NCI-H524 (cell line): ENCODE data around the gene TRAF4.
A peak's percentile ranks its signal among the peaks of the same experiment; 100 is the strongest.
"Not testable (repeated sequence)": the region's sequence is repeated elsewhere in the genome, so short reads cannot be mapped to it uniquely, and the experiment has no call there.

ENCODE experiments used
- DNase-seq, 2 experiments: peaks; one replicate each; lab custom pipeline; 2025; lab: John Stamatoyannopoulos, UW

The TRAF4 gene

GRCh38 chr17:28715217-28715616 is 28.6 kb upstream of the TRAF4 start:
- no peak for DNase-seq

- no peak for DNase-seq
These were observed 26.9 kb upstream of the TRAF4 start for GRCh38 chr17:28716740-28717577.

- peak; percentile 80 to 89 for DNase-seq
These were observed 26.1 kb upstream of the TRAF4 start, which contains the start of gene RAB34 for GRCh38 chr17:28717578-28718332. TSS of gene RAB34 (minus strand) at chr17:28717868. CDS start at chr17:28717266, 602 bp downstream.

GRCh38 chr17:28718333-28719020 is 25.3 kb upstream of the TRAF4 start:
- DNase-seq: peak in 1 of 2 experiments; percentile 80

GRCh38 chr17:28719021-28719433 is 24.8 kb upstream of the TRAF4 start:
- no peak for DNase-seq

GRCh38 chr17:28720247-28720996 is 23.4 kb upstream of the TRAF4 start:
- DNase-seq: peak in 1 of 2 experiments; percentile 38

GRCh38 chr17:28720997-28721329 is 22.8 kb upstream of the TRAF4 start:
- not testable (repeated sequence) for DNase-seq

GRCh38 chr17:28722417-28723158 is 21.2 kb upstream of the TRAF4 start:
- no peak for DNase-seq

DNA sequence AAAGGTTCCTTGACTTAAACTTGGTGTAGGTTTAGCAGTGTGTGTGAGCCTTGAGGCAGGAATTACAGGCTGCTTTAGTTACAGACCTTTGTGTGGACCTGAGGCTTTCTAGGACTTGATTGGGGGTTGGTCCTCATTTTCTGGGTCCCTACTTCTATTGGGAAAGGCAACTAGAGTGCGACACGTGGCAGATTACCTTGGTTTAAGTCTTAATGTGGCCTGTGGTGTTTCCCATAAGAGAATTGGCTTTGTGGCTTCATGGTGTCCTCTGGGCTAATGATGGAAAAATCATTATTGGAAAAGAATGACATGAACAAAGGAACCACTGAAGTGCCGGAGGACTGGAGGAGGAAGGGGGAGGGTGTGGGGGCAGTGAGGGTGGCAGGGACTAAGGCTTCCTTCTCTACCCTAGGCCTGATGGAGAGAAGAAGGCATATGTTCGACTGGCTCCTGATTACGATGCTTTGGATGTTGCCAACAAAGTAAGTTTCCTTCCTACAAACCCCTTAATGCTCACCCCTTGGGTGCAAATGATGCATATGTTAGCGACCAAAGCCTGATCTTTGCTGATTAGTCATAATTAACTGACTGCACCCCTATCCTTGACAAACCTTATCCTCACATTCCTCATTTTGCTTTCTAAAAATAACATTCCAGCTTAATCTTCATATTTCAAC is 20.5 kb upstream of the TRAF4 start:
- DNase-seq: no peak

- DNase-seq: peak in 1 of 2 experiments; percentile 45
These were observed 19.8 kb upstream of the TRAF4 start for GRCh38 chr17:28723836-28724499.

DNA sequence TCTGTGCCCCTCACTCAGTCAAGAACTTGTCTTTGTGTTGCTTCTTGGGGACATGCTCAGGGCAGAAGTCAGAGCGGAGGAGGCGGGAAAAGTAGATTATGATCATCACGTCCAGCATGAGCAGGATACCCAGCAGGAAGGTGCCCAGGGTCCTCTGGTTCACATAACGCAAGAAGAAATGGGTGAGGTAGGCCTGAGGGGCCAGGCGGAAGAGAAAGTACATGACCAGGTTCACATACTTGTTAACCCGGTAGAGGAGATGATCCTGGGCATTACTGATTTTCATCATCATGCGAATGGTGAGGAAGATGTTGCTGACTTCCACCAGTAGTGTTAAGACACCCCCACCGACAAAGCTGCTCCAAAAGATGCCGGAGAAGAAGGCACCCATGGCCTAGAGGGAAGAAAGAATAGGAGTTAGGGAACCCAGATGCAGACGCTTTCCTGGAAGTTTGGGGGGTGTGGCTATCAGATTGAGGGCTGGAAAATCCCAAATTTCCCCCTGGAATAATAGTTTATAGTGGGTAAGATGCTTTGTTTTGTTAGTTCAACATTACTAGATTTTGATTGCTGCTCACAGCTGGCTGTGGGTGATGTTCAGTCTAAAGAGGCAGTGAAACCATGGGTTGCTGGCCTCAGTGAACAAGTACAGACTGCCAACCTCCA is 19.2 kb upstream of the TRAF4 start:
- DNase-seq: peak; percentile 63 to 76

- DNase-seq: peak; percentile 78 to 86
These were observed 18.6 kb upstream of the TRAF4 start for GRCh38 chr17:28725166-28725659.

DNA sequence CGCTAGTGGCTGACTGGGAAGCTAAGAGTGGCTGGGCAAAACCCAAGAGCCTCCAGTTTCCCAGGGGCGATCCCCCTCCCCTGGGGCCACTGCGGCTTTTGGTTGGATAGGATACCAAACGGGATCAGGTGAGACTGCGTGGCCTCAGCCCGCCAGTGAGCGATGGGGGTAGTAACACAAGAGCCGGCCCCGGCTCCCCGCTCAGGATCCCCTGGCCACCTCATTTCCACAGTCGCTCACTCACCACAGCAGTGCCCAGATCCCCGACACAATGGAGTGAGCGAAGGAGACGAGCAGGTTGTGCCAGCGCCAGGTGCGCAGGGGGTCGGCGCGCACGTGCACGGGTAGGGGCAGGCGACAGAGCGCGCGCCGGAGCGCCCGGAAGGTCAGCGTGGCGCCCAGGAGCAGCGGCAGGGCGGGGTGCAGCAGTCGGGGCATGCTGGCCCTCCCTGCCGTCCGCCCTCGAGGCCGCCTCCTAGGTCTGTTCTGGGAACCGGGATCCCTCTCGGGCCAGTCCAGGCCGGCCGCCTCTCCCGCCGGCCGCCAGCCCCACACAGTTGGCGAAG is 18.1 kb upstream of the TRAF4 start:
- peak; percentile 91 to 92 for DNase-seq

GRCh38 chr17:28726226-28726626 is 17.6 kb upstream of the TRAF4 start, which contains the start of gene TLCD1:
TSS of gene TLCD1 (minus strand) at chr17:28726233. CDS start at chr17:28726097, 136 bp downstream.
- DNase-seq: peak; percentile 82 to 85

DNA sequence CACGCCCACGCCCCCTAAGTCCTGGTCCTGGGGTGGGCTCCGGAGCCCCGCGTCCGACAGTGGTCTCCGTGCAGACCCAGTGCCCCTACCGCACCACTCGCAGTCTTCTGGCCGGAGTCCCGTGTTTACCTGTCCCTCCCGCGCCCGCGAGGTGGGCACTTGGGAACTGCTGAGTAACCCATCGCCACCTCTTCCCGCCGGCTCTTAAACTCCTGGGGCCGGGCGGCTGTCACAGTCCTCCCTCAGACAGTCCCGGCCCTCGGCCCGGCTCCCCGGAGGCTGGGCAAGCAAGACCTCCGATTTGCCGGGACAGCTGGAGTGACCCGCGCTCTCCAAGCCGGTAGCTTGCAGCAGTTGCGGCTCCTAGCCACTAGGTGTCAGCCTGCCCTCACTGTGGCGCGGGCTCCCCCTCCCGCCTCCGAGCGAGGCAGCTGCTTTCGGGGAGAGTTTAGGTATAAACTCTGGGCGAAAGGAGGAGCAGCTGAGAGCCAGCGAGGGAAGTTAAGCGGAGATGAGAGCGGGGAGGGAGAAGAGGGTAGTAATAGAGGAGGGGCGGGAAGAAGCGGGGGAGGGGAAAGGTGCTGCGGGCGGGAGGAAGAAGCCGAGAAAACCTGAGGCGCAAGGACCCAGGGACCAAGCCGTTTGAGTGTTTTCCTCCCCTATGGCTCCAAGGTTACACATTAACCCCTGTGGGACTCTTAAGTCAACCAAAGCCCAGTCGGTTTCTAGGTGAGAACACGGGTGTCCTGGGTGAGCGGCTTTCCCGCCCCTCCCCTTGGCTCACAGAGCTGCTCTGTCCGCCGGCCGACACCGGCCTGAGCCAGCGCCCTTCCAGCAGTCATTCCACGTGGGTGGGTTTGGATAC is 17.0 kb upstream of the TRAF4 start:
- DNase-seq: peak; percentile 100

- peak; percentile 96 to 97 for DNase-seq
These were observed 15.2 kb upstream of the TRAF4 start, which contains the start of gene NEK8 for GRCh38 chr17:28728364-28729200. TSS of gene NEK8 (plus strand) at chr17:28728788. CDS start at chr17:28728814, 26 bp downstream.

DNA sequence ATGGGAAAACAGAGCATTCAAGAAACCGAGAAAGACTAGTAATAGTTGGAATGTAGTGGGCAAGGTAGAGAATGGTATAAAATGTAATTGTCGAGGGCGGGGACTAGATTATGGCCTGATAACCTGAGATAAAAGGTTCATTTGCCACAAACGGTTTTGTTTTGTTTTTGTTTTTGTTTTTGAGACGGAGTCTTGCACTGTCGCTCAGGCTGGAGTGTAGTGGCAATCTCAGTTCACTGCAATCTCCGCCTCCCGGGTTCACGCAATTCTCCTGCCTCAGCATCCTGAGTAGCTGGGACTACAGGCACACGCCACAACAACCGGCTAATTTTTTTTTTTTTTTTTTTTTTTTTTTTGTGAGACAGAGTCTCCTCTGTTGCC is 13.9 kb upstream of the TRAF4 start:
- DNase-seq: no peak
